HG03342 (cell line): ENCODE data around the gene TAS2R41.
"Not testable (repeated sequence)": the region's sequence is repeated elsewhere in the genome, so short reads cannot be mapped to it uniquely, and the experiment has no call there.

Experiments
- ATAC-seq: cut with Tn5 transposase; IDR thresholded peaks from one replicate; pipeline ENCODE4 v1.9.1; 2021; ENCODE audit warnings: mild to moderate bottlenecking, moderate library complexity; ENCODE audit not compliant: unreplicated experiment

TAS2R41 gene

DNA sequence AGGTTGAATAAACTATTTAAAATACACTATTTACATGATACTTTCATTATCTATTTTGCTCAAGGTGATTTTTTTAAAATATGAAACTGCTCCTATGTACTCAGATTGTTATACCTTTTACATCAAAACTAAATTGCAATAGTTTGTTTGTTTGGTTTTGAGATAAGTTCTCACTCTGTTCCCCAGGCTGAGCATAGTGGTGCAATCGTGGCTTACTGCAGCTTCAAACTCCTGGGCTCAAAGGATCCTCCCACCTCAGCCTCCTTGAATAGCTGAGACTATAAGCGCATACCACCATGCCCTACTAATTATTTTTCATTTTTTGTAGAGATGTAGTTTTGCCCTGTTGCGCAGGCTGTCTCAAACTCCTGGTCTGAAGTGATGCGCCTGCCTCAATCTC, 21.7 kb upstream of the TAS2R41 start:
- no peak for ATAC-seq

DNA sequence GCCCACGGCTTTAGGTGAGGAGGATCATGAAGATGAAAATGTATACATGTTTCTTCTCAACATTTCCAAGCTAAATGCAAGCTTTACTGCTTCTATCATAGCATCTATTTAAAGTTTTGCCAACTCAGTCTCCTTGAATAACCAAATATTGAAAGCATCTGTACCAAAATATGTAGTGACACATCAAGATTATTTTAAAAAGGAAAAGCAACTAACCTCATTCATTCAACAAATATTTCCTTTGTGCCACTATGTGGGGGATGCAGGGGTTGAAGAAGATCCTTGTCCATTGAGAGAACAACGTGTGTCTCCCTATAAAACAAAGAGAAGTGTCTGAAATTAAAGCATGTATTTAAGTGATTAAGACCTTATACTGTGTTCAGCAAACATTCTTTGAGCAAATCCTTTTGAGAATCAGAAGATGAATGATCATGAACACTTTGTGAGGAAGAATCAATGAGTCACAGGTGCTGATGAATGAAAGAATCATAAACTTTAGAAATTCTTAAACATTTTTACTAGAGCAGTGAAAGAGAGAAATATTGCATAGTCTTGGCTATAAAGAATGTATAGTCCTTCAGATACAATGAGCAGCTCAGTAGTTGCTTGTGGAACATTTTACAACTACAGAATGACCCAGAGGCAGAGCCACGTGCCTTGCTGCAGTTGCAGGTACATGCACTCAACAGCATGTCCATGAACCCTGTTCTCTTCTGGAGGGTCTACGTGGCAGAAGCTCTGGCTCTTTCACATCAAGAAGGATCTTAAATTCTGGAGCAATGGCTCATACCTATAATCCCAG, 20.5 kb upstream of the TAS2R41 start:
- ATAC-seq = no peak

DNA sequence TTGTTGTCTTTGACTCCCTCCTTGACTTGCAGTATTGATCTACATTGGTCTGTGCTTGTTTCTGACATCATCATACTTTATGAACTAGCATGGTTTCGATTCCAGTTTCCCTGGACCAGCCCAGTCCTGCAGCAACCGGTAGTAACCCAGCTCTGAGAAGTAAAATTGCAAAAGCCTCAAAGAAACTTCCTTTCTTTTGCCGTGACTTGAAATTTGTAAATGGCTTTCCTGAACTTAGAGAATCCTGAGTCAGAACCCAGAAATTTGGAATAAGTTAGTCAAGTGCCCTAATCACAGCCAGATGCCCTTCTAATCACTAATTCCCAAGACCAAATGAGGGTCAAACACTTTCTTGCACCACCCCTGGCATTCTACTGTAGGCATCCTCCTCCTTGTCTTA, 19.4 kb upstream of the TAS2R41 start:
- ATAC-seq = no peak

DNA sequence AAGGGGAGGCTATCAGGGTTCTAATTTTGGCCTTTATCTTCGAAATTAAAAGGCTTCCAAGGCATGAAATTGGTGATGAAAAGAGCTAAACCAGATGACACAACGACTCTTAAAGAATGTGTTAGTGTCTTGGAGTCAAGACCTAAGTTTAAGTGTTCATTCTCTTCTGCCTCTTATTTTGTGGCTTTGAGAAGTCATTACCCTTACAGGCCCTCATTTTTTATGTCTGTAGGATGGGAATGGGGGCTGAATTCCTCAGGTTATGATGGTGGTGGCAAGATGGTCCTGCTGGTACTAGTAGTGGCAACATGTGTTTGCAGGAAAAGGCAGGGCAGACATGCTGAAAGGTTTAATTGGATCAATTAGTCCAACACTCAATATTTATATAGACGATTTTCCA, 19.0 kb upstream of the TAS2R41 start:
- no peak for ATAC-seq

DNA sequence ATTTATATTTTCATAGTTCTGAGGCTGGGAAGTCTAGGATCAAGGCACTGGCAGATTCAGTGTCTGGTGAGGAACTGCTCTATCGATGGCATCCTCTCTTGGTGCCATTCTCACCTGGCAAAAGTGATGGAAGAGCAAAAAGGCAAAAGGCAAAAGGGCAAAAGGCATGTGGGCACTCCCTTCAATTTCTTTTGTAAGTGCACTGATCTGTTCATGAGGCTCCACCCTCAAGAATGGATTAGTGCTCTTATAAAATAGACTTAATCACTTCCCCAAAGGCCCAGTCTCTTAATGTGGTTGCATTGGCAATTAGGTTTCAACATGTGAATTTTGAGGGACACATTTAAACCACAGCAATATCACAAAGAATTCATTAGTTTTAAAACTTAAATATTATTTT, 18.3 kb upstream of the TAS2R41 start:
- no peak for ATAC-seq

DNA sequence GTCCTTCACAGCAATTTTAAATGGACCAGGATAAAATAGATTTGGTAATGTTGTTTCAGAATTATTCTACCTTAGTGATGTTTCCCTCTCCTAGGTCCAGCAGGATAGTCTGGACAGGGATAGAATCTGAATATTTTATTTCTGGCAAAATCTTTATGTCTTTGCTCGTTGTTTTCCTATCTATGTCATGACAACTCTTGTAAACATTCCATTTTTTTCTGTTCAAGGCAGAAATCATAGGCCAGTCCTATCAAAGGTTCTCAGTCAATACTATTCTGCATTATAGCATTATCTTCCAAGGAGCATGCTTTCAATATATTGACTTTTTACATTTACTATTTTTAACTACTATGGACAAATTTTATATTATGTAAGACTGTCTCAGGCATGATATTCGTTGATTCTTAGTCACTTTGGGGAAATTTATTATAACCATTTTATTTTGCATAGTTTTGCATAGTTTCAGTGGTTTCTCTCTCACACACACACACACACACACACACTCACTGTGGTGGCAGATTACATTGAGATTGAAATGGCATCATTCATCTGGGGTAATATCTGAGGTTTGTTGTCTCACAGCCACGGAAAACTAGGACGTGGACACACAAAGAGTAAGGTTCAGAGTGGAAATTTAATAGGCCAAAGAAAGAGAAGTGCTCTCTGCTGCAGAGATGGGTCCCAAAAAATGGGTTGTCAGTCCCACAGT, 17.2 kb upstream of the TAS2R41 start:
- ATAC-seq = no peak

DNA sequence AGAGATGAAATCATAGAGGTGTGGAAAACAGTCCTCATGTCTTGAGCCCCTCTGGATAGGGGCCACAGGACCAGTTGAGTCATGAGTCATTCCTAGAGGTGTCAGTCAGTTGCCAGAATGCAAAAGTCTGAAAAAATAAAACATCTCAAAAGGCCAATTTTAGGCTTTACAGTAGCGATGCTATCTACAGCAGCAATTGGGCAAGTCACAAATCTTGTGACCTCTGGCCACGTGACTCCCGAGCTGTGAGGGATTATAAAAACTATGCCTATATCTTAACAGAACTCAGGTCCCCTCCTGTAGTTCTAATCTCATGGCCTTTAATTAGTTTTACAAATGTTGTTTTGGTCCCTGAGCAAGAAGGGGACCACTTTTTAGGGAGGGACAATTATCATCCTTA, 15.6 kb upstream of the TAS2R41 start:
- ATAC-seq = no peak

DNA sequence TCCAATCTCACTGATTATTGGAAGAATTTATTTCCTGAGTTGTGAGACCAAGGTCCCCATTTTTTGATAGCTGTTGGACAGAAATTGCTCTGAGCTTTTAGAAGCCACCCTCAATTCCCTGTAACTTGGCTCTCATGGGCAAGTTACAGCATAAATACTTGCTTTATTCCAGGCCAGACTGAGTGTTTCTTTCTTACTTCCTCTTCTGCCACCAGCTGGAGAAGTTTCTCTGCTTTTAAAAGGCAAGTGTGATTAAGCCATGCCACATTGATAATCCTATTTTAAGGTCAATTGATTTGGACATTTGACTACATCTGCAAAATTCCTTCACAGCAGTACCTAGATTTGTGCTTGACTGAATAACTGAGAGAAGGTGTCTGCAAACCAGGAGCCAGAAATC, 14.1 kb upstream of the TAS2R41 start:
- ATAC-seq = no peak

DNA sequence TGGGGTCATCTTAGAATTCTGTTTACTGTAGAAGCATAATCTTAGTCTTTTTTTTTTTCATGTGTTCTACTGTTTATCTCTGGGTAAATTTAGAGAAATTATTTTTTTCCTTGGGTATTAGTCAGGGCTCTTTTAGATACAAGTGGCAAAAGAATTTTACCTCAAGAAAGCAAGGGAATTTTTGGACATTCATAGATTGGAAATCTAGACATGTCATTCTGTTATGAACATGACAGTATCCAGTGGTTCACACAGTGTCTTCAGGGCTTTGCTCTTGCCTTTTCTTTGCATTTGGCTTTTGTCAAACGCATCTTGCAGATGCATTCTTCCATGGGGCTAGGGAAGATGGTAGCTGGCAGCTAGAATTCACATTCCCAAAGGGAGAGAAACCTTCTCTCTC, 13.7 kb upstream of the TAS2R41 start:
- ATAC-seq = no peak

DNA sequence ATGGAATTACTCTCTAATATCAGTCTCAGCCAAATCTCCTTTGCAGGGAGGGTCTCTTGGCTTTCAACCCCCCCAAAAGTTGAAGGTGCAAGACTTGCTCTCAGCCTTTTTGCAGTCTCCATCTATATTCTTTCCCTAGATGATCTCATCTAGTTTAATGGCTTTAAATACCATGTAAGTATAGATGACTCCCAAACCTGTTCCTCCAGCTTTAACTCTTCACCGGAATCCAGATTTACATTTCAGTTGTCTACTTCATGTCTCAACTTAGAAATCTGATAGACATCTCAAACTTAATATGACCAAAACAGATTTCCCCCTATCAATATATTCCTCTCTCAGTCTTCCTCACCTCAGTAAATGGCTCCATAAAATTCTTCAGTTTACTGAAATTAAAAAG, 9.9 kb upstream of the TAS2R41 start:
- no peak for ATAC-seq

DNA sequence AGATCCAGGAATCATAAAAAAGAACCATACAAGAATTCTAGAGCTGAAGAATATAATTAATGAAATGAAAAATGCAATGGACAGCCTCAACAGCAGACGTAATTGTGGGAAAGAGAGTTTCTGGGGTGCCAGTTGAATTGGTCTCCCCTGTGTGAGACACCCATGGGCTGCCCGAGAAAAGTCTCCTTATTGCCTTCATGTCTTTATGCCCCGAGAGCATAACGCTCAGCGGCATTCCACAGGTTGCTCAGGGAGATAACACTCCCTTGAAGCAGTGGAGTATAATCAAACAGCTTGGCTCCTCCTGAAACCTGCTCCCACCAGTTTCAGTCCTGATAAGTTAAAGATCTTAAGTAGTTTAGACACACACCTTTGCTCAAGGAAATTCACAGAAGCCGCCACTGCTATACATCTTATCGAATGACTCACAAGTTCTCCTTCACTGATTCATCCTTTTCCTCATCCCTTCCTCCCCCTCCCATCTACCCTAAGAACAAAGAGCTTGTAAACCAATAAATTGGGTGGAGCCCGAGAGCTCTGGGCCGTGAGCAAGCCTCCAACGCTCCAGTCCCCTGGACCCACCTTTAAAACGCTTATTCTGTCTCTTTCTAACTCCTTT, 5.5 kb upstream of the TAS2R41 start:
- not testable (repeated sequence) for ATAC-seq

DNA sequence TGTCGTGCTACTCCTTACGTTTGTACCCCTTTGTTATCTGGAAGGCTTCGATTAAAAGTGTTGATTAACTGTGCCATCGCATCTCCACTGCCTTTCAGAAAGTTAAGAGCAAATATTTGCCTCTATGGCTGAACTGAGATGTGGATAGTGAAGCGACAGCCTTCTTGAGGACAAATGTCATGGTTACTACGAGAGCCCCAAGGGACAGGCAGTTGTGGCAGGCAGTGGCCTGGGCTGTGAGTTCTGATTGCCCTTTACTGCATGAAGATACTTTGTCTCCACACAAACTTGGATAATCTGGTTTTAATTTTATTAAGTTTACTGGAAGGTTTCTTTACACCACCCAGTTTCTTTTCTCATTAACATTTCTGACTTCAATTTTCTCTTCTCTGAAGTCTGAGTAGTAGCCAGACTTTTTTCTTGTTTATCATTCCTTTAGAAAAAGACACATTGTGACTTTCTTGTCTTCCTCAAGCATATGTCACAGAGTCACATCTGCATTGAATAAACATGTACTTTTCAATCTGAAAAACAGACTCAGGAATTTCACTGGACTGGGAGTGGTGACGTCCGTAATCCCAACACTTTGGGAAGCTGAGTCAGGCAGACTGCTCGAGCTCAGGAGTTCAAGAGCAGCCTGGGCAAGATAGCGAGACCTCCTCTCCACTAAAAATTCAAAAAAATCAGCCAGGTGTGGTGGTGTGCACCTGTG, 1.5 kb downstream of the TAS2R41 start:
- ATAC-seq = no peak

DNA sequence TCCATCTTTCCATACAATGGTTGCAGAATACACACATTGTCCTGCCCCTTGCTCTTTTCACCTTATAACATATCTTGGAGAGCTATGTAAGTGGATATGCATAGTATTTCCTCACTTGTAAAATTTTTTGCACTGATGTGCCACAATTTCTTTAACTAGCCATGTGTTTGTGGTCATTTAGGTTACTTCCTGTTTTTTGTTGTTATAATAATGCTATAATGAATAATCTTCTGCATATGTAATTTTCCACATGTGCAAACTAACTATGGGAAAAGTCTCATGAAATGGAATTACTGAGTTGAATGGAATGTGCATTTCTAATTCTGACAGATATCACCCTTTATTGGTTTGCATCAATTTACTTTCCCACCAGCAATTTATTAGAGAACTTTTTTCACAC, 2.8 kb downstream of the TAS2R41 start:
- no peak for ATAC-seq

DNA sequence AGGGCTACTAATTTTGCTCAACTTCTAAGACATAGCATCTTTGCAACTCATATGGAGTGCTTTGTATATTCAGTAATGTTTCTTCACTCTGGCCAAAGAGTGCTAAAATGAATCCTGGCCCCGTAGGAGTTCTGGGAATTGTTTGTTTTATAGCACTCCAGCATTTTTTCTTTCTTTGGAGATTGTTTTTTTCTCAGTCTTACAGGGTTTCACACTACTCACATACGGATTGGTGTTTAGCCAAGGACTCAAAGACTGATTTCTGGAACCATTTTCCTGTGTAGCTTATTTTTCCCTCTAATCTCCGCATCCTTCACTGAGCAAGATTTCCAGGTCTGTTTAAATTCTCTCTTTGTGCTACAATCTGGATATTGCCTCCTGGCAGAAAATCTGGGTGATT, 6.4 kb downstream of the TAS2R41 start:
- ATAC-seq = no peak

DNA sequence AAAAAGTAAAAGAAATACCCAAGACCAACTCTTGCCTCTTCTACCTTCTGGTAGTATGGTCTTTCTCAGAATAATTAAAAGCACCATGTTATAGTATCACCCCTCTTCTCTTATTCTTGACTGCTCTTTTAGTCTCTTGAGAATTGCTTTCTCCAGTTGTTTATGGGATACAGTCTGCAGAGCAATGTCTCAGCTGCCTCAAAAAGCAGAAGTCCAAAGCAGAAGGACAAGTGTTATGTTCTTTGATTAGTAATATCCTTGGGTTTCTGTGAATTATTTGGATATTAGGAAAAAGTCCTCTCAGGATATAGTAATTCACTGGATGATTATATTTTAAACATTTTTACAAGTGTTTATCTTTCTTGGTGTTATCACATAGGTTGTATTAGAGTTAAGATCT, 7.4 kb downstream of the TAS2R41 start:
- ATAC-seq = no peak

DNA sequence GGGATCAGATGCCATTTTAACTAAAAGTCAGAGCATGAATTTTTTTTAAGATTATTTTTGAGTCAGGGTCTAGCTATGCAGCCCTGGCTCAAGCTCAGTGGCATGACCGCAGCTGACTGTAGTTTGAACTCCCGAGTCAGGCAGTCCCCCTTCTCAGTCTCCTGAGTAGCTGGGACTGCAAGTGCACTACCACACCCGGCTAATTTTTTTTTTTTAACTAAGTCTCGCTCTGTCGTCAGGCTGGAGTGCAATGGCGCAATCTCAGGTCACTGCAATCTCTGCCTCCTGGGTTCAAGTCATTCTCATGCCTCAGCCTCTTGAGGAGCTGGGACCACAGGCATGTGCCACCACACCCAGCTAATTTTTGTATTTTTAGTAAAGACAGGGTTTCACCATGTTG, 7.8 kb downstream of the TAS2R41 start:
- ATAC-seq = no peak

DNA sequence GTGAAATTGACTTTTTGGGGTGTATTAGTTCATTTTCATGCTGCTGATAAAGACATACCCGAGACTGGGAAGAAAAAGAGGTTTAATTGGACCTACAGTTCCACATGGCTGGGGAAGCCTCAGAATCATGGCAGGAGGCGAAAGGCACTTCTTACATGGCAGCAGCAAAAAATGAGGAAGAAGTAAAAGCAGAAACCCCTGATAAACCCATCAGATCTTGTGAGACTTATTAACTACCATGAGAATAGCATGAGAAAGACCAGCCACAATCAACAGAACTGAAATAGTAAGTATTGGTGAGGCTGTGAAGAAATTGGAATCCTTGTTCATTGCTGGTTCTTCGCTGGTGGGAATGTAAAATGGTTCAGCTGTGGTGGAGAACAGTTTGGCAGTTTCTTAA, 8.6 kb downstream of the TAS2R41 start:
- ATAC-seq = not testable (repeated sequence)

DNA sequence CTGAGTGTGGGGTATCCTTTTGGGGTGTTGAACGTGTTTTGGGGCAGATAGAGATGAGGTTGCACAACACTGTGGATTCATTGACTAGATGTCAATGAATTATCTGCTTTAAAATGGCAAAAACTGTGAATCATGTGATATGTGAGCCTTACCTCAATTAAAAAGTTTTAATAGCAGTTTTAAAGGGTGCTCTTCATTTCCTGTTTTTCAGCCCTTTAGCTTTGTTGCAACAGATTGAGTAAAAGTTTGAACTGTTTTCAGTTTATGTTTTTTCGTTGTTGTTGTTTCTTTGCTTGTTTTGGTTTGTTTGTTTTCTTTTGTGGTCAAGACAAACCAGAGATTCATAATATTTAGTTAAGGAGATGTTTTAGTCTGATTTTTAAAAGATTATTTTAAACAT, 9.4 kb downstream of the TAS2R41 start:
- no peak for ATAC-seq

DNA sequence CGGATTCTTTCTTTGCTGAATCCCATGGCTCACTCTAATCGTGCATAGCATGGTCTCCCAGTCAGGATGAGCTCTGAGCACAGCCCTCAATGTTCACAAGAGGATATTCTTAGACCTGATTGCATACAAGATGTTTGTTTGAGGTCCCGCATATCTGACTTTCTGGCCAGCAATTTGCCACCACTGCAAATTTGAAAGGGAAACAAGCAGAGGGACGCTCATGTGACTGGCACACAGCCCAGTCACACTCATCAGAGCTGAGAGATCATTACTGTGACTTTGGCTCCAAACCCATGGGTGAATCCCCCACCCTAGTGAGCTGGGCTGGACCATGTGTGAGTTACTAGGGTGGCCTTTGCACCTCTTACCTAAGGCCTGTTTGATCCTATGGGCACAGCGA, 9.9 kb downstream of the TAS2R41 start:
- ATAC-seq = peak; percentile 63

DNA sequence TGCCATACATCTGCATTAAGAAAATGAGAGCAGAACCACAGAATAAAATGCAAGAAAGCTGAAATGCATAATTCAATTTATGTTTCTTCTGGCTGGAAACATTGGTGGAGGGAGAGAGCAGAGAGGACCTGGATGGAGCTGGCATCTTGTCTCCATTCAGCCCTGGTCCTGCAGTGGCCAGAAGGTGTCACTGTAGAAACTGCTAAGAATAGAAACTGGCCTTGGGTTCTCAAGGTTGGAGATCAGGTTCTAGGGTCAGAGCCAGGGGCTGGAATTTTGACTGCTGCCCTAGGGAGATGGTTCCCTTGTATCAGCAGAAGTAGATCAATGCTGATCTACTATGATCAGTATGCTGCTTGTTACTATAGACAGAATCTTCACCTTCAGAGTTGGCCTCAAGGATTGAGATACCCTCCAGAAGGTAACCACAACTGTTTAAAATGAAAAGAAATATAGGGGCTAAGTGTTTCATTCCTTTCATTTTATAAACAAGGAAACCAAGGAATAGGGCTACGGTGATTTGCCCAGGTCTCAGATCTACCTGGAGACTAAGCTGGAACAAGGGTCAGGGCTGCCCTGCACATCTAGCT, 13.1 kb downstream of the TAS2R41 start:
- ATAC-seq = no peak

DNA sequence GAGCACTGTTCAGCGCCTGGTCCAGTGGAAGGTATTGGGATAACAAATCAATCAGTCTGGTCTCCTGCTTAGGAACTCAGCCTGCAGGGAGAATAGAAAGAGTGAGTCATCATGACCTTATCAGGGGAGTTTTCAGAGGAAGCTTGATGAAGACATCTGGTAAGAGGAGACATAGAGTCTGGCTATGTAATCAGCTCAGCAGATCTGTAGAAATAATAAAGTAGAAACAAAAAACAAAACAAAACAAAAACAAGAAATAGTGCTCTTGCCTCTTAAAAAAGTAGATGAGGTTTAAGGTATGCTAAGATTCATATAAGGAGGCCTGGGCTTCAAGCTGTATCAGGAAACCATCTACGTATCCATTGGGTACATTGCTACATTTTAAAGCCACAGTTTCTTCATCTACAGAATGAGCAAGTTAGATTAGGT, 14.4 kb downstream of the TAS2R41 start:
- no peak for ATAC-seq
